Breast epithelium (tissue), 4 donors: ENCODE measurements around the gene SAMD8. TPM values are rescaled to one million over a fixed set of nuclear protein-coding genes. Genes with fewer than 3 reads are reported as not detected.

Source experiments
- DNase-seq, 2 donors: peaks; one replicate each; pipeline ENCODE4 v3.0.0-alpha.2; 2019; ENCODE audit warnings: low spot score in 2 of 2
- H3K27ac ChIP-seq, 2 donors: fragments of 200-600 bp; sonication (generic) in 1 of 2; one replicate each; pipeline ENCODE4 v1.5.1; 2016 to 2019; ENCODE audit warnings: mild to moderate bottlenecking in 1 of 2
- H3K27me3 ChIP-seq, 2 donors: fragments of 200-600 bp; sonication (generic) in 1 of 2; one replicate each; pipeline versions ENCODE4 v1.5.1 to v1.6.0; 2017 to 2019; ENCODE audit warnings: control low read depth in 1 of 2, mild to moderate bottlenecking in 1 of 2
- H3K36me3 ChIP-seq: fragments of 200-600 bp; one replicate; pipeline ENCODE4 v1.5.1; 2019
- H3K4me1 ChIP-seq, 2 donors: fragments of 200-600 bp; sonication (generic); one replicate each; pipeline ENCODE4 v1.5.1; 2016 to 2019; ENCODE audit warnings: control low read depth in 1 of 2
- H3K4me3 ChIP-seq, 3 donors: fragments of 200-600 bp; sonication (generic); 1 replicate in 2 of 3; 2 replicates in 1 of 3; pipeline ENCODE4 v1.5.1; 2016 to 2019; ENCODE audit warnings: mild to moderate bottlenecking in 3 of 3, moderate library complexity in 2 of 3
- H3K9me3 ChIP-seq, 2 donors: fragments of 200-600 bp; sonication (generic) in 1 of 2; one replicate each; pipeline ENCODE4 v1.5.1; 2016 to 2019; ENCODE audit warnings: control low read depth in 1 of 2
- CTCF ChIP-seq, 3 donors: fragments of 450-650 bp; IDR thresholded peaks; one replicate each; pipeline ENCODE4 v1.5.1; 2016 to 2017; ENCODE audit warnings: antibody characterized with exemption in 3 of 3, mild to moderate bottlenecking in 3 of 3, moderate library complexity in 3 of 3
- POLR2A ChIP-seq: fragments of 450-650 bp; IDR thresholded peaks from one replicate; pipeline ENCODE4 v1.6.1; 2016; ENCODE audit warnings: antibody characterized with exemption, mild to moderate bottlenecking, moderate library complexity
- POLR2AphosphoS5 ChIP-seq, 3 donors: sonication (generic); formaldehyde crosslinking; IDR thresholded peaks; one replicate each; pipeline ENCODE4 v1.6.1; 2017; ENCODE audit warnings: antibody characterized with exemption in 3 of 3
- intact Hi-C: fragments of 100-400 bp; cut with DNase I; formaldehyde crosslinking; loops from one replicate; pipeline ENCODE4 v1.15.1; 2023; ENCODE audit warnings: low total_unique reads
- total RNA-seq, 3 donors: library from RNA; depleted of rRNA; stranded (reverse); fragments of >200 nt; gene quantifications; one replicate each; pipeline ENCODE4 v1.1.0, GENCODE V29; 2016

Gene SAMD8
- total RNA-seq, 3 donors from 2014 or later: 41.0 to 45.2 (median 41.3) TPM

- Histone ChIP-seq H3K27ac (no peak overlapping the region), H3K36me3 (no peaks in the 10 kb centered on the region), H3K4me3 (no peak overlapping the region), H3K27me3 (no peaks in the 10 kb centered on the region), H3K4me1 (no peaks in the 10 kb centered on the region), H3K9me3 (no peaks in the 10 kb centered on the region)
- intact Hi-C loops: no loop called here
- DNase-seq: no peak
- TF ChIP-seq CTCF (IDR thresholded peaks at IDR 0.05) (no peak), POLR2A (no peak), POLR2AphosphoS5 (IDR thresholded peaks at IDR 0.05) (no peak)
Observed at GRCh38 chr10:75071756-75072155, 39.7 kb upstream of the SAMD8 start.

- intact Hi-C loops: no loop called here
- TF ChIP-seq POLR2A: no peak
- TF ChIP-seq CTCF (IDR thresholded peaks at IDR 0.05): no peak
- no peak for TF ChIP-seq POLR2AphosphoS5 (IDR thresholded peaks at IDR 0.05)
- Histone ChIP-seq H3K4me1 (no peaks in the 10 kb centered on the region), H3K36me3 (no peaks in the 10 kb centered on the region), H3K9me3 (no peaks in the 10 kb centered on the region), H3K27ac (no peak overlapping the region), H3K4me3 (no peak overlapping the region), H3K27me3 (no peaks in the 10 kb centered on the region)
- no peak for DNase-seq
Observed at GRCh38 chr10:75072727-75073126, 38.7 kb upstream of the SAMD8 start.

GRCh38 chr10:75073442-75073841 is 38.0 kb upstream of the SAMD8 start:
- H3K9me3 ChIP-seq: no peaks in the 10 kb centered on the region
- no peak for DNase-seq
- no peak overlapping the region for H3K4me3 ChIP-seq
- no peak overlapping the region for H3K27ac ChIP-seq
- no peaks in the 10 kb centered on the region for H3K27me3 ChIP-seq
- no peak for TF ChIP-seq CTCF (IDR thresholded peaks at IDR 0.05)
- TF ChIP-seq POLR2AphosphoS5 (IDR thresholded peaks at IDR 0.05): no peak
- no peak for TF ChIP-seq POLR2A
- H3K4me1 ChIP-seq: no peaks in the 10 kb centered on the region
- H3K36me3 ChIP-seq: no peaks in the 10 kb centered on the region
- intact Hi-C loops: no loop called here

- Histone ChIP-seq H3K4me1 (no peaks in the 10 kb centered on the region), H3K27me3 (no peaks in the 10 kb centered on the region), H3K36me3 (no peaks in the 10 kb centered on the region), H3K4me3 (no peak overlapping the region), H3K9me3 (no peaks in the 10 kb centered on the region), H3K27ac (no peak overlapping the region)
- no peak for DNase-seq
- no peak for TF ChIP-seq CTCF (IDR thresholded peaks at IDR 0.05)
- no peak for TF ChIP-seq POLR2A
- TF ChIP-seq POLR2AphosphoS5 (IDR thresholded peaks at IDR 0.05): no peak
- intact Hi-C loops: no loop called here
Observed at GRCh38 chr10:75074711-75075445, 36.6 kb upstream of the SAMD8 start.

- H3K4me1 ChIP-seq: no peaks in the 10 kb centered on the region
- DNase-seq: no peak
- intact Hi-C loops: no loop called here
- no peaks in the 10 kb centered on the region for H3K9me3 ChIP-seq
- no peak overlapping the region for H3K27ac ChIP-seq
- no peak for TF ChIP-seq POLR2AphosphoS5 (IDR thresholded peaks at IDR 0.05)
- no peak for TF ChIP-seq CTCF (IDR thresholded peaks at IDR 0.05)
- no peak for TF ChIP-seq POLR2A
- no peaks in the 10 kb centered on the region for H3K36me3 ChIP-seq
- H3K27me3 ChIP-seq: no peaks in the 10 kb centered on the region
- no peak overlapping the region for H3K4me3 ChIP-seq
Observed at GRCh38 chr10:75076348-75076747, 35.1 kb upstream of the SAMD8 start.
